GM12892 (cell line): Measurements from ENCODE around the gene IRF9.

Experiments used
- DNase-seq: peaks from one replicate; pipeline ENCODE4 v3.0.0; 2011; ENCODE audit not compliant: insufficient read length
- FAIRE-seq: peaks from 2 replicates; lab custom pipeline; 2011; peaks lifted over from hg19 to GRCh38; lab: Jason Lieb, UNC
- POLR2A ChIP-seq: IDR thresholded peaks from 2 replicates; pipeline ENCODE4 v1.6.1; 2011; ENCODE audit warnings: low read depth, low read length, control low read depth
- POLR2AphosphoS5 ChIP-seq: IDR thresholded peaks from 2 replicates; pipeline ENCODE4 v1.6.1; 2011; ENCODE audit warnings: low read depth, low read length, control low read depth
- TAF1 ChIP-seq: IDR thresholded peaks from 2 replicates; pipeline ENCODE4 v1.6.1; 2011; ENCODE audit warnings: low read depth, mild to moderate bottlenecking, control low read depth, low read length, borderline replicate concordance

IRF9 gene

GRCh38 chr14:24182110-24182882, 21.2 kb downstream of the IRF9 start:
- no peak for FAIRE-seq
- DNase-seq: no peak
- TF ChIP-seq POLR2A (0 out of 2 replicates have a peak, but pooled peaks have one; percentile 17), POLR2AphosphoS5 (0 out of 2 replicates have a peak, but pooled peaks have one; percentile 40), TAF1 (no peak)

- FAIRE-seq (no peak), DNase-seq (no peak)
- TF ChIP-seq POLR2AphosphoS5: no peak
- 0 out of 2 replicates have a peak, but pooled peaks have one; percentile 2 for TF ChIP-seq POLR2A
These were observed 22.0 kb downstream of the IRF9 start for GRCh38 chr14:24183014-24183481.

GRCh38 chr14:24184104-24184970, 23.3 kb downstream of the IRF9 start:
- DNase-seq (no peak), FAIRE-seq (no peak)
- TF ChIP-seq TAF1: no peak

- DNase-seq (no peak), FAIRE-seq (no peak)
- TF ChIP-seq POLR2AphosphoS5 (no peak), POLR2A (peak; percentile 37; the same call in 1 of the 2 replicates)
These were observed 24.0 kb downstream of the IRF9 start for GRCh38 chr14:24185026-24185425.

- FAIRE-seq: no peak
- TF ChIP-seq TAF1 (no peak), POLR2AphosphoS5 (no peak), POLR2A (no peak)
- DNase-seq: no peak
These were observed 24.7 kb downstream of the IRF9 start for GRCh38 chr14:24185741-24186140.

- TF ChIP-seq TAF1 (no peak), POLR2A (no peak), POLR2AphosphoS5 (no peak)
- FAIRE-seq: no peak
These were observed 25.9 kb downstream of the IRF9 start for GRCh38 chr14:24186831-24187538.

GRCh38 chr14:24187539-24187915, 26.5 kb downstream of the IRF9 start:
- no peak for DNase-seq
- no peak for TF ChIP-seq POLR2A
- no peak for TF ChIP-seq TAF1
- TF ChIP-seq POLR2AphosphoS5: no peak
- no peak for FAIRE-seq

More at GRCh38 chr14:24186831-24187538, 25.9 kb downstream of the IRF9 start:
- no peak for DNase-seq

GRCh38 chr14:24188251-24189058, 27.4 kb downstream of the IRF9 start, which contains the start of gene IPO4:
Gene IPO4, minus strand, starts transcription at chr14:24188816. Its CDS starts 29 bp downstream, at chr14:24188787.
- FAIRE-seq (peak; percentile 81), DNase-seq (peak; percentile 99)
- TF ChIP-seq POLR2A: peak; percentile 94
- TF ChIP-seq POLR2AphosphoS5: peak; percentile 92
- peak; percentile 82 for TF ChIP-seq TAF1

- DNase-seq: no peak
- TF ChIP-seq POLR2AphosphoS5: no peak
- no peak for TF ChIP-seq POLR2A
- no peak for TF ChIP-seq TAF1
- no peak for FAIRE-seq
These were observed 28.0 kb downstream of the IRF9 start for GRCh38 chr14:24189059-24189375.

- FAIRE-seq: no peak
- TF ChIP-seq POLR2AphosphoS5 (no peak), POLR2A (no peak), TAF1 (no peak)
- DNase-seq: no peak
These were observed 28.4 kb downstream of the IRF9 start for GRCh38 chr14:24189460-24189859.
